Esophagus squamous epithelium (tissue), 5 donors: ENCODE results near the gene MUC5AC. TPM values are rescaled to one million over a fixed set of nuclear protein-coding genes. Genes with fewer than 3 reads are reported as not detected.
"Not testable (repeated sequence)": the region's sequence is repeated elsewhere in the genome, so short reads cannot be mapped to it uniquely, and the experiment has no call there.

Experiments used
- DNase-seq: peaks from one replicate; lab custom pipeline; 2025; lab: John Stamatoyannopoulos, UW
- H3K27ac ChIP-seq, 4 donors: fragments of 200-600 bp; sonication (generic); one replicate each; pipeline ENCODE4 v1.5.1; 2016 to 2019; ENCODE audit warnings: mild to moderate bottlenecking in 1 of 4
- H3K27me3 ChIP-seq, 4 donors: fragments of 200-600 bp; sonication (generic); 1 replicate in 3 of 4; 2 replicates in 1 of 4; pipeline versions ENCODE4 v1.5.1 to v1.6.0; 2017 to 2021; ENCODE audit warnings: antibody characterized with exemption in 1 of 4
- H3K36me3 ChIP-seq, 3 donors: fragments of 200-600 bp; sonication (generic); one replicate each; pipeline ENCODE4 v1.5.1; 2016 to 2019
- H3K4me1 ChIP-seq, 3 donors: fragments of 200-600 bp; sonication (generic); one replicate each; pipeline ENCODE4 v1.5.1; 2017 to 2019
- H3K4me3 ChIP-seq, 4 donors: fragments of 200-600 bp; sonication (generic); 1 replicate in 3 of 4; 2 replicates in 1 of 4; pipeline ENCODE4 v1.5.1; 2016 to 2019; ENCODE audit warnings: mild to moderate bottlenecking in 2 of 4, moderate library complexity in 1 of 4
- H3K9me3 ChIP-seq, 3 donors: fragments of 200-600 bp; sonication (generic); one replicate each; pipeline ENCODE4 v1.5.1; 2016 to 2019
- WGBS, 2 donors: methylation state at CpG; one replicate each; pipeline ENCODE4 v1.1.5; 2018; 5-methylcytosine and 5-hydroxymethylcytosine counted together
- intact Hi-C: fragments of 100-400 bp; cut with DNase I; formaldehyde crosslinking; loops from one replicate; pipeline ENCODE4 v1.15.0; 2022
- total RNA-seq, 4 donors: library from RNA; depleted of rRNA; stranded (reverse); fragments of >200 nt; gene quantifications; one replicate each; pipeline ENCODE4 v1.1.0, GENCODE V29; 2016
- donor health status: DM: yes; HTN: yes; CAD: no.

Gene MUC5AC
- total RNA-seq, 4 donors from 2014 or later: under 0.01 to 1.5 TPM; not detected in 2

- intact Hi-C loops, H3K4me1 ChIP-seq, H3K27me3 ChIP-seq, H3K4me3 ChIP-seq, H3K9me3 ChIP-seq, H3K36me3 ChIP-seq, H3K27ac ChIP-seq, DNase-seq: not testable (repeated sequence)
- 93% methylated on average over 12 of the region's 14 CpGs; no CpG with 5 or more reads in 1 of the 2 donors for WGBS, 2 donors
These were observed 89.3 kb downstream of the MUC5AC start for GRCh38 chr11:1247026-1247425.

GRCh38 chr11:1248951-1249350 is 91.2 kb downstream of the MUC5AC start:
- H3K9me3 ChIP-seq, H3K36me3 ChIP-seq, H3K4me1 ChIP-seq, H3K27ac ChIP-seq, H3K4me3 ChIP-seq, intact Hi-C loops, DNase-seq, H3K27me3 ChIP-seq: not testable (repeated sequence)
- 90 to 95% methylated on average over 6 to 7 of the region's 18 CpGs for WGBS, 2 donors

- WGBS, 2 donors: 96 to 100% methylated on average over 2 to 4 of the region's 12 CpGs
- H3K27me3 ChIP-seq, DNase-seq, H3K4me3 ChIP-seq, intact Hi-C loops, H3K36me3 ChIP-seq, H3K9me3 ChIP-seq, H3K27ac ChIP-seq, H3K4me1 ChIP-seq: not testable (repeated sequence)
These were observed 92.7 kb downstream of the MUC5AC start for GRCh38 chr11:1250411-1250810.

Other genes with a start within 250 kb of the MUC5AC start
- gene CHID1, start 247.1 kb upstream of the MUC5AC start, total RNA-seq: 10 to 100 TPM; 58.2 to 63.4 (median 61.3) TPM
- gene AP2A2, start 232.1 kb upstream of the MUC5AC start, total RNA-seq: 10 to 100 TPM; 19.8 to 48.6 (median 28.5) TPM
- under 1 TPM in 1 of 4 donors, not detected in 3; 0.19 TPM for gene MUC6, start 121.2 kb upstream of the MUC5AC start, total RNA-seq
- gene MUC2, start 83.1 kb upstream of the MUC5AC start, total RNA-seq: under 1 TPM in 1 of 4 donors, not detected in 3; 0.04 TPM
- 100 to 1,000 TPM in 1 of 4 donors, 1 to 10 TPM in 1, under 1 TPM in 2; 0.04 to 139 (median 1.6) TPM for gene MUC5B, start 65.1 kb downstream of the MUC5AC start, total RNA-seq
- gene TOLLIP, start 151.7 kb downstream of the MUC5AC start, total RNA-seq: 100 to 1,000 TPM in 1 of 4 donors, 10 to 100 TPM in 3; 53.0 to 106 (median 63.6) TPM
- 1 to 10 TPM in 1 of 4 donors, under 1 TPM in 2, not detected in 1; 0.23 to 1.3 (median 0.35) TPM for gene BRSK2, start 232.0 kb downstream of the MUC5AC start, total RNA-seq